Stimulated activated naive B cell treated with anti-CD40 and anti-IgM and Interleukin-4, amounts not matched to agents 10 μg/mL and 1 μg/mL and 100 μg/mL, for 72 hours (primary cell): ENCODE data around the gene DGKZ.
"Not testable (repeated sequence)": the region's sequence is repeated elsewhere in the genome, so short reads cannot be mapped to it uniquely, and the experiment has no call there.

Experiments
- ATAC-seq, 2 donors: fragments of 150-1000 bp; cut with Tn5 transposase; replicated peaks; 2 replicates each; pipeline ENCODE4 v1.10.0; 2021; ENCODE audit warnings: moderate library complexity in 1 of 2
- DNase-seq: peaks from one replicate; pipeline ENCODE4 v3.0.0; 2021
- H3K27ac Mint-ChIP-seq: one replicate; pipeline ENCODE4 v1.8.0; 2022; ENCODE audit warnings: mild to moderate bottlenecking, mixed read lengths
- H3K27me3 Mint-ChIP-seq, 2 donors: one replicate each; pipeline ENCODE4 v1.8.0; 2022; ENCODE audit warnings: mixed read lengths in 2 of 2
- H3K36me3 Mint-ChIP-seq, 2 donors: one replicate each; pipeline ENCODE4 v1.8.0; 2022; ENCODE audit warnings: mixed read lengths in 2 of 2, mild to moderate bottlenecking in 1 of 2
- H3K4me1 Mint-ChIP-seq, 2 donors: one replicate each; pipeline ENCODE4 v1.8.0; 2022; ENCODE audit warnings: mixed read lengths in 2 of 2, mild to moderate bottlenecking in 1 of 2
- H3K4me3 Mint-ChIP-seq, 2 donors: one replicate each; pipeline ENCODE4 v1.8.0; 2022; ENCODE audit warnings: mild to moderate bottlenecking in 2 of 2, mixed read lengths in 2 of 2, moderate library complexity in 1 of 2
- H3K9me3 Mint-ChIP-seq, 2 donors: one replicate each; pipeline ENCODE4 v1.8.0; 2022; ENCODE audit warnings: mixed read lengths in 2 of 2, mild to moderate bottlenecking in 1 of 2

The DGKZ gene

GRCh38 chr11:46346886-46347636 is at the start of gene DGKZ:
DGKZ (plus strand) TSS chr11:46347463; CDS start chr11:46347660, 197 bp downstream.
- peak within 1 kb of the TSS; percentile 78 to 84 for H3K4me3 Mint-ChIP-seq
- H3K9me3 Mint-ChIP-seq, result no peaks in the 10 kb centered on the region
- H3K4me1 Mint-ChIP-seq, result peaks cover 41 to 54% of the 10 kb centered on the region in 2 donors
- ATAC-seq (peak; percentile 83 to 87), DNase-seq (peak; percentile 89)
- H3K27me3 Mint-ChIP-seq, result peaks cover 3 to 6% of the 10 kb centered on the region in 2 donors
- peak within 1 kb of the TSS; percentile 66 for H3K27ac Mint-ChIP-seq
- no peaks in the 10 kb centered on the region for H3K36me3 Mint-ChIP-seq

DNA sequence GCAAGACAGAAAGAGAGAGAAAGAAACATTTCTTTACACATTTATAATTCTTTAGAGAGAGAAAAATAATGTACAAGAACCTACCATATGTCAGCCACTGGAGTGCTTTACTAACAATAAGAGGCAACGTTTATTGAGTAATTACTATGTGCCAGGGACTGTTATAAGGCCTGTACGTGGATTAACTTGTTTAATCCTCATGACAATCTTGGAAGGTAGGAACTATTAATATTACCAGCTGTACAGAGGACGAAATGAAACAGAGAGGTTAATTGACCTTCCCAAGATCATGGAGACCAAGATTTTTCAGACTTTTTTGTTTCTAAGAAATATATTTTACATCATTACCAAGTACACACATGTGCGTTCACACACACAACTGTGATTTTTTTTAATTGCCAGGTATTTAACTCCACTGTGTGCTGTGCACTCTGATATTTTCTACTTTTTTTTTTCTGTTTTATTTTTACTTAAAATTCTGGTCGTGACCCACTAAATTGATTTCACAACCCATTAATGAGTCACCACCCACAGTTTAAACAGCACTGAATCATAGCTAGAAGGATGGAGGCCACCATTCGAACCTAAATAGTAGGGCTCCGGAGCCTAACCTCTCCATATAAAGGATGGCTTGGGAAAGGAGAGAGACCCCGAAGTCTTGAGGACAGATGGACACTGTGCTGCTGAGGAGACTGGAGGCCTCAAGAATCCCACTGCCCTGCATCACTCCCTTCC is 48.4 kb upstream of the DGKZ start:
- H3K27ac Mint-ChIP-seq, result no peak overlapping the region
- DNase-seq (no peak), ATAC-seq (no peak)
- H3K9me3 Mint-ChIP-seq, result no peaks in the 10 kb centered on the region
- peaks cover 9 to 15% of the 10 kb centered on the region in 2 donors for H3K4me1 Mint-ChIP-seq
- peaks cover 36 to 48% of the 10 kb centered on the region in 2 donors for H3K27me3 Mint-ChIP-seq
- H3K4me3 Mint-ChIP-seq, result no peak overlapping the region
- no peaks in the 10 kb centered on the region for H3K36me3 Mint-ChIP-seq

GRCh38 chr11:46299451-46299961 is 47.8 kb upstream of the DGKZ start:
- Mint-ChIP-seq H3K27me3 (peaks cover 36 to 48% of the 10 kb centered on the region in 2 donors), H3K4me1 (peaks cover 8 to 15% of the 10 kb centered on the region in 2 donors), H3K36me3 (no peaks in the 10 kb centered on the region), H3K4me3 (no peak overlapping the region), H3K9me3 (no peaks in the 10 kb centered on the region), H3K27ac (no peak overlapping the region)
- DNase-seq (no peak), ATAC-seq (no peak)

DNA sequence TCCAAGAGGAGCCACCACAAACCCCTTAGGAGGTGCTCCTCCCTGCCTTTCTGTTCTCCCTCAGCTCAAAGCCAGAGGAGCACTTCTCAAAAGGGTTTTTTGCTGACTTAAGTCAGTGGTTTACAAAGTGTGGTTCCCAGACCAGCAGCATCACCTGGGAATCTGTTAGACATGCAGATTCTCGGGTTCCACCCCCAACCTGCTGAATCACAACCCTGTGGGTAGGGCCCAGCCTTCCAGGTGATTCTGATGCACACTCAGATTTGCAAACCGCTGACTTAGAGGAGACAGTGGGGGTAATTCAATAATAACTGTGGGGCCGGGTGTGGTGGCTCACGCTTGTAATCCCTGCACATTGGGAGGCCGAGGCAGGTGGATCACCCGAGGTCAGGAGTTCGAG is 47.0 kb upstream of the DGKZ start:
- no peak for ATAC-seq
- H3K36me3 Mint-ChIP-seq, result no peaks in the 10 kb centered on the region
- no peak overlapping the region for H3K27ac Mint-ChIP-seq
- H3K4me1 Mint-ChIP-seq, result peaks cover 5 to 10% of the 10 kb centered on the region in 2 donors
- DNase-seq, result no peak
- no peaks in the 10 kb centered on the region for H3K9me3 Mint-ChIP-seq
- peaks cover 34 to 43% of the 10 kb centered on the region in 2 donors for H3K27me3 Mint-ChIP-seq
- H3K4me3 Mint-ChIP-seq, result no peak overlapping the region

DNA sequence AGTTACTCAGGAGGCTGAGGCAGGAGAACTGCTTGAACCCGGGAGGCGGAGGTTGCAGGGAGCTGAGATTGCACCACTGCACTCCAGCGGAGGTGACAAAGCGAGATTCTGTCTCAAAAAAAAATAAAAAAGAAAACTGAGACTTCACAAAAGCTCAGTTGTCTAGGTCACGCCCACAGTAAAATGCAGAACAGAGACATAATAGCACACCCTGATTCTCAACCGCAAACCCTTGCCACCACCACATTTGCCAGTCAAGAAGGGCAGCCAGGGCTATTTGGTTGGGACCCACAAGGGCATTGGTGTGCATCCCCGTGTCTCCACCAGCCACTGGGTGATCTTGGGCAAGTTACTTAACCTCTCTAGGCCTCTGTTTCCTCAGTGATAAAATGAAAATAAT is 44.4 kb upstream of the DGKZ start:
- Mint-ChIP-seq H3K4me1 (no peaks in the 10 kb centered on the region), H3K27ac (no peak overlapping the region), H3K9me3 (no peaks in the 10 kb centered on the region), H3K4me3 (no peak overlapping the region), H3K27me3 (peaks cover 21 to 22% of the 10 kb centered on the region in 2 donors), H3K36me3 (no peaks in the 10 kb centered on the region)
- peak; percentile 64 to 80 for ATAC-seq
- peak; percentile 25 for DNase-seq

GRCh38 chr11:46304036-46304435 is 43.2 kb upstream of the DGKZ start:
- not testable (repeated sequence) for H3K4me1 Mint-ChIP-seq, H3K9me3 Mint-ChIP-seq, H3K4me3 Mint-ChIP-seq, H3K27ac Mint-ChIP-seq, ATAC-seq, DNase-seq, H3K36me3 Mint-ChIP-seq
- H3K27me3 Mint-ChIP-seq, result peaks cover 19 to 21% of the 10 kb centered on the region in 2 donors

- Mint-ChIP-seq H3K9me3 (no peaks in the 10 kb centered on the region), H3K27me3 (peaks cover 16 to 19% of the 10 kb centered on the region in 2 donors), H3K27ac (no peak overlapping the region), H3K4me1 (peaks cover 6 to 9% of the 10 kb centered on the region in 2 donors), H3K4me3 (no peak overlapping the region), H3K36me3 (no peaks in the 10 kb centered on the region)
- no peak for DNase-seq
- ATAC-seq, result no peak
Measured at GRCh38 chr11:46304605-46305179, 42.6 kb upstream of the DGKZ start.

GRCh38 chr11:46305295-46305694 is 42.0 kb upstream of the DGKZ start:
- Mint-ChIP-seq H3K36me3 (no peaks in the 10 kb centered on the region), H3K9me3 (no peaks in the 10 kb centered on the region), H3K27ac (no peak overlapping the region), H3K4me3 (no peak overlapping the region), H3K27me3 (peaks cover 15 to 16% of the 10 kb centered on the region in 2 donors), H3K4me1 (peaks cover 12 to 15% of the 10 kb centered on the region in 2 donors)
- no peak for ATAC-seq
- no peak for DNase-seq

- DNase-seq (no peak), ATAC-seq (no peak)
- Mint-ChIP-seq H3K9me3 (no peaks in the 10 kb centered on the region), H3K4me3 (no peak overlapping the region), H3K27me3 (peaks cover 16 to 20% of the 10 kb centered on the region in 2 donors), H3K36me3 (no peaks in the 10 kb centered on the region), H3K27ac (no peak overlapping the region), H3K4me1 (peaks cover 15 to 16% of the 10 kb centered on the region in 2 donors)
Measured at GRCh38 chr11:46306296-46306853, 40.9 kb upstream of the DGKZ start.

GRCh38 chr11:46307369-46307768 is 39.9 kb upstream of the DGKZ start:
- Mint-ChIP-seq H3K27me3 (peaks cover 20 to 25% of the 10 kb centered on the region in 2 donors), H3K9me3 (no peaks in the 10 kb centered on the region), H3K36me3 (no peaks in the 10 kb centered on the region), H3K27ac (no peak overlapping the region), H3K4me3 (no peak overlapping the region), H3K4me1 (peaks cover 15 to 16% of the 10 kb centered on the region in 2 donors)
- no peak for DNase-seq
- no peak for ATAC-seq

DNA sequence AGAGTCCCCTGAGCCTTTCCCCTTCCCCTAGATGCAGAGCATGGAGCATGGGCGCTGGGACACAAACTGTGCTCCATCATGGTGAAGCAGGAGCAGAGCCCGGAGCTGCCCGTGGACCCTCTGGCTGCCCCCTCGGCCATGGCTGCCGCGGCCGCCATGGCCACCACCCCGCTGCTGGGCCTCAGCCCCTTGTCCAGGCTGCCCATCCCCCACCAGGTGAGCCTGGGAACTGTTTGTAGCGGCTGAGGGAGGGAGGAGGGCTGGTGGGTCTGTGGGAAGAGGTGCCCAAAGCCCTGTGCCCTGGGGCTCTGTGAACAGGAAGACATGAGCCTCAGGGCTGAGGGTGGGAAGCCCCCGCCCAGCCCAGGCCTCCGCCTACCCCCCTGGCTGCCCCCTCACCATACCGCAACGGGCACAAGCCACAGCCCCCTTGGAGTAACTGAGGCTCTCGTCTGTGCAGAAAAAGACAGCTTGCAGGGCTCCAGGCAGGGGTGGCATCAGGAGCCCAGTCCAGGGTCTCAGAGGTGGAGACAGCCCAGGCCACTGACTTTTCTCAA is 39.4 kb upstream of the DGKZ start:
- no peak overlapping the region for H3K27ac Mint-ChIP-seq
- DNase-seq (no peak), ATAC-seq (no peak)
- H3K4me3 Mint-ChIP-seq, result no peak overlapping the region
- no peaks in the 10 kb centered on the region for H3K36me3 Mint-ChIP-seq
- peaks cover 15 to 16% of the 10 kb centered on the region in 2 donors for H3K4me1 Mint-ChIP-seq
- peaks cover 20 to 27% of the 10 kb centered on the region in 2 donors for H3K27me3 Mint-ChIP-seq
- no peaks in the 10 kb centered on the region for H3K9me3 Mint-ChIP-seq

DNA sequence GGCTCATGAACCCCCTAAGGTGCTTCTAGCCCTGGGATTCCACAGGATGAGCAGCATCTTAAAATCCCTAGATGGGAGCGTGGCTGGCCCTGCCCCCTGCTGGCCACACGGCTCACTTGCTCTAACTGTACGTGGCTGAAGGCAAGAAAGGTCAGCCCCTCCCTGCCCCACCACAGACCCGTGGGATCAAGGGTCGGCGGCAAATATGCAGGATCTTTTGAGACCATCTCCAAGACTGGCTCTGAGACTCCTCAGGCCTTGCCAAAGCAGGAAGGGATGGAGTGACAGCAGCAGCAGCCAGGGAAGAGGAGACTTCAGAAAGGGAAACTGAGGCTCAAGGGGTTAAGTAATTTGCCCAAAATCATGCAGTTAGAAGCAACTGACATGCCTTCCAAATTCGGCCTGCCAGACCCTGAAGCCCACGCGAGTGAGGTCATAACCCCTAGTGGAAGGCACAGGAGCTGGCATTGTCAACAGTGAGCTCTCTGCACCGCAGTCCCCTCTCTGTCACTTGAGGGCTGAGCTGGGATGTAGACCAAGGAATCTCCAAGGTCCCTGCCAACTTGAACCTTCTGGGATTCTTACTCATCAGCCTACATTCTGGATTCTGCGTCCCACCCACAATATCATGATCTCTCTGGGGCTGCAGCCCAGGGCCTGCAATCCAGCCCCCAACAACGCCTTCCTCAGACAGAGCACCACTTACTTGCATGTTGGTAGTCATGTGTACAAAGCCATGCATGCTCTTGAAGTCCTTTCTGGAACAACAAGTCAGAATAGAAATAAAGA is 38.4 kb upstream of the DGKZ start:
- H3K4me3 Mint-ChIP-seq, result peak overlapping the region in 1 of 2 donors; percentile 25
- ATAC-seq (peak; percentile 64 to 67), DNase-seq (peak; percentile 28)
- H3K27me3 Mint-ChIP-seq, result peaks cover 20 to 27% of the 10 kb centered on the region in 2 donors
- peaks cover 15 to 16% of the 10 kb centered on the region in 2 donors for H3K4me1 Mint-ChIP-seq
- no peaks in the 10 kb centered on the region for H3K36me3 Mint-ChIP-seq
- no peak overlapping the region for H3K27ac Mint-ChIP-seq
- no peaks in the 10 kb centered on the region for H3K9me3 Mint-ChIP-seq

- no peak overlapping the region for H3K27ac Mint-ChIP-seq
- DNase-seq, result peak; percentile 65
Measured at GRCh38 chr11:46309814-46310259, 37.4 kb upstream of the DGKZ start.

More at GRCh38 chr11:46309814-46310259, 37.4 kb upstream of the DGKZ start:
- peak; percentile 96 to 99 for ATAC-seq
- no peaks in the 10 kb centered on the region for H3K9me3 Mint-ChIP-seq
- H3K4me1 Mint-ChIP-seq, result peaks cover 15 to 16% of the 10 kb centered on the region in 2 donors
- H3K36me3 Mint-ChIP-seq, result no peaks in the 10 kb centered on the region
- peaks cover 21 to 27% of the 10 kb centered on the region in 2 donors for H3K27me3 Mint-ChIP-seq
- H3K4me3 Mint-ChIP-seq, result no peak overlapping the region
